SJCRH30 (cell line): ENCODE results near the gene SYT13. TPM values are rescaled to one million over a fixed set of nuclear protein-coding genes. Genes with fewer than 3 reads are reported as not detected.
A peak's percentile ranks its signal among the peaks of the same experiment; 100 is the strongest.

Source experiments
- DNase-seq, 2 experiments: peaks; one replicate each; pipeline ENCODE4 v3.0.0-alpha.2; 2015 to 2020
- H3K27ac ChIP-seq: fragments of 250-450 bp; sonication (Bioruptor Pico); 2 replicates; pipeline ENCODE4 v1.5.1; 2020; ENCODE audit warnings: mild to moderate bottlenecking, moderate library complexity
- H3K27me3 ChIP-seq: fragments of 250-450 bp; sonication (Bioruptor Pico); 2 replicates; pipeline ENCODE4 v1.5.1; 2020; ENCODE audit warnings: mild to moderate bottlenecking, moderate library complexity
- H3K36me3 ChIP-seq: fragments of 250-450 bp; sonication (Bioruptor Pico); 2 replicates; pipeline ENCODE4 v1.5.1; 2020; ENCODE audit warnings: mild to moderate bottlenecking, moderate library complexity
- H3K4me1 ChIP-seq: fragments of 250-450 bp; sonication (Bioruptor Pico); 2 replicates; pipeline ENCODE4 v1.5.1; 2020; ENCODE audit warnings: mild to moderate bottlenecking, moderate library complexity
- H3K4me3 ChIP-seq: fragments of 250-450 bp; sonication (Bioruptor Pico); 2 replicates; pipeline ENCODE4 v1.5.1; 2020; ENCODE audit warnings: mild to moderate bottlenecking, moderate library complexity
- H3K9me3 ChIP-seq: fragments of 250-450 bp; sonication (Bioruptor Pico); replicated peaks from 2 replicates; pipeline ENCODE4 v1.5.1; 2020; ENCODE audit warnings: mild to moderate bottlenecking, moderate library complexity
- total RNA-seq: library from RNA; depleted of rRNA; stranded (reverse); fragments of >200 nt; shearing (Covaris generic); gene quantifications from 2 replicates; pipeline ENCODE4 v1.2.3, GENCODE V29; 2014

The SYT13 gene
- total RNA-seq, 1 experiment from 2014 or later = not detected

GRCh38 chr11:45233804-45234170, 52.4 kb downstream of the SYT13 start:
- H3K27me3 ChIP-seq = no peaks in the 10 kb centered on the region
- no peak overlapping the region for H3K27ac ChIP-seq
- H3K4me1 ChIP-seq = no peaks in the 10 kb centered on the region
- DNase-seq = no peak
- H3K9me3 ChIP-seq = no peaks in the 10 kb centered on the region
- H3K4me3 ChIP-seq = no peak overlapping the region
- H3K36me3 ChIP-seq = no peaks in the 10 kb centered on the region

- peak; percentile 53 to 69 for DNase-seq
- no peak overlapping the region for H3K27ac ChIP-seq
- no peaks in the 10 kb centered on the region for H3K27me3 ChIP-seq
- no peak overlapping the region for H3K4me3 ChIP-seq
- H3K4me1 ChIP-seq = no peaks in the 10 kb centered on the region
- H3K9me3 ChIP-seq = no peaks in the 10 kb centered on the region
- H3K36me3 ChIP-seq = no peaks in the 10 kb centered on the region
These were observed 52.9 kb downstream of the SYT13 start for GRCh38 chr11:45233121-45233803.

GRCh38 chr11:45232341-45233080, 53.6 kb downstream of the SYT13 start:
- DNase-seq = no peak
- H3K36me3 ChIP-seq = no peaks in the 10 kb centered on the region
- no peak overlapping the region for H3K4me3 ChIP-seq
- H3K27ac ChIP-seq = no peak overlapping the region
- no peaks in the 10 kb centered on the region for H3K27me3 ChIP-seq
- no peaks in the 10 kb centered on the region for H3K4me1 ChIP-seq
- no peaks in the 10 kb centered on the region for H3K9me3 ChIP-seq

- Histone ChIP-seq H3K4me3 (no peak overlapping the region), H3K9me3 (no peaks in the 10 kb centered on the region), H3K27me3 (no peaks in the 10 kb centered on the region), H3K27ac (no peak overlapping the region), H3K36me3 (peaks cover 8% of the 10 kb centered on the region), H3K4me1 (no peaks in the 10 kb centered on the region)
- DNase-seq = no peak
These were observed 56.6 kb downstream of the SYT13 start for GRCh38 chr11:45229401-45230020.

GRCh38 chr11:45227836-45228235, 58.3 kb downstream of the SYT13 start:
- DNase-seq = no peak
- no peaks in the 10 kb centered on the region for H3K4me1 ChIP-seq
- no peaks in the 10 kb centered on the region for H3K9me3 ChIP-seq
- H3K27me3 ChIP-seq = no peaks in the 10 kb centered on the region
- H3K27ac ChIP-seq = no peak overlapping the region
- no peak overlapping the region for H3K4me3 ChIP-seq
- peaks cover 13% of the 10 kb centered on the region for H3K36me3 ChIP-seq

- Histone ChIP-seq H3K4me1 (no peaks in the 10 kb centered on the region), H3K4me3 (no peak overlapping the region), H3K36me3 (peaks cover 16% of the 10 kb centered on the region), H3K27ac (no peak overlapping the region), H3K9me3 (no peaks in the 10 kb centered on the region), H3K27me3 (no peaks in the 10 kb centered on the region)
- no peak for DNase-seq
These were observed 59.2 kb downstream of the SYT13 start for GRCh38 chr11:45226901-45227300.

GRCh38 chr11:45225961-45226871, 59.9 kb downstream of the SYT13 start:
- H3K36me3 ChIP-seq = peaks cover 16% of the 10 kb centered on the region
- H3K4me3 ChIP-seq = no peak overlapping the region
- no peaks in the 10 kb centered on the region for H3K4me1 ChIP-seq
- no peaks in the 10 kb centered on the region for H3K9me3 ChIP-seq
- no peak overlapping the region for H3K27ac ChIP-seq
- DNase-seq = no peak
- no peaks in the 10 kb centered on the region for H3K27me3 ChIP-seq

GRCh38 chr11:45225277-45225676, 60.9 kb downstream of the SYT13 start:
- H3K36me3 ChIP-seq = peaks cover 16% of the 10 kb centered on the region
- H3K9me3 ChIP-seq = no peaks in the 10 kb centered on the region

GRCh38 chr11:45224766-45225165, 61.4 kb downstream of the SYT13 start:
- no peak overlapping the region for H3K27ac ChIP-seq
- no peak overlapping the region for H3K4me3 ChIP-seq
- DNase-seq = no peak
- no peaks in the 10 kb centered on the region for H3K9me3 ChIP-seq
- no peaks in the 10 kb centered on the region for H3K27me3 ChIP-seq
- no peaks in the 10 kb centered on the region for H3K4me1 ChIP-seq
- peaks cover 16% of the 10 kb centered on the region for H3K36me3 ChIP-seq

More at GRCh38 chr11:45225277-45225676, 60.9 kb downstream of the SYT13 start:
- no peak overlapping the region for H3K4me3 ChIP-seq
- no peaks in the 10 kb centered on the region for H3K4me1 ChIP-seq
- no peak for DNase-seq
- H3K27ac ChIP-seq = no peak overlapping the region
- no peaks in the 10 kb centered on the region for H3K27me3 ChIP-seq

GRCh38 chr11:45223496-45223895, 62.6 kb downstream of the SYT13 start:
- DNase-seq = no peak

GRCh38 chr11:45219411-45219810, 66.7 kb downstream of the SYT13 start:
- no peak for DNase-seq
- no peak overlapping the region for H3K27ac ChIP-seq
- peaks cover 10% of the 10 kb centered on the region; the same call in 1 of the 2 replicates for H3K36me3 ChIP-seq
- H3K9me3 ChIP-seq = no peaks in the 10 kb centered on the region
- no peaks in the 10 kb centered on the region for H3K4me1 ChIP-seq
- H3K27me3 ChIP-seq = no peaks in the 10 kb centered on the region
- no peak overlapping the region for H3K4me3 ChIP-seq

More at GRCh38 chr11:45223496-45223895, 62.6 kb downstream of the SYT13 start:
- Histone ChIP-seq H3K27me3 (no peaks in the 10 kb centered on the region), H3K9me3 (no peaks in the 10 kb centered on the region), H3K4me1 (no peaks in the 10 kb centered on the region), H3K4me3 (no peak overlapping the region), H3K27ac (no peak overlapping the region), H3K36me3 (peaks cover 16% of the 10 kb centered on the region)

GRCh38 chr11:45218705-45219104, 67.4 kb downstream of the SYT13 start:
- H3K27me3 ChIP-seq = no peaks in the 10 kb centered on the region
- no peak overlapping the region for H3K27ac ChIP-seq
- H3K9me3 ChIP-seq = no peaks in the 10 kb centered on the region
- H3K4me3 ChIP-seq = no peak overlapping the region
- H3K4me1 ChIP-seq = no peaks in the 10 kb centered on the region
- peaks cover 10% of the 10 kb centered on the region; the same call in 1 of the 2 replicates for H3K36me3 ChIP-seq
- no peak for DNase-seq

GRCh38 chr11:45217991-45218390, 68.2 kb downstream of the SYT13 start:
- H3K4me3 ChIP-seq = no peak overlapping the region
- H3K9me3 ChIP-seq = no peaks in the 10 kb centered on the region
- H3K27me3 ChIP-seq = no peaks in the 10 kb centered on the region
- no peak for DNase-seq
- H3K36me3 ChIP-seq = 0 out of 2 replicates have a peak, but pooled peaks cover 5% of the 10 kb centered on the region
- H3K4me1 ChIP-seq = no peaks in the 10 kb centered on the region
- no peak overlapping the region for H3K27ac ChIP-seq

GRCh38 chr11:45216901-45217300, 69.2 kb downstream of the SYT13 start:
- Histone ChIP-seq H3K27ac (no peak overlapping the region), H3K27me3 (no peaks in the 10 kb centered on the region), H3K9me3 (no peaks in the 10 kb centered on the region), H3K4me1 (no peaks in the 10 kb centered on the region), H3K36me3 (0 out of 2 replicates have a peak, but pooled peaks cover 2% of the 10 kb centered on the region), H3K4me3 (no peak overlapping the region)
- DNase-seq = no peak
